ENCODE results near the gene MCM7. TPM values are rescaled to one million over a fixed set of nuclear protein-coding genes. Genes with fewer than 3 reads are reported as not detected.

Gene MCM7
- total RNA-seq, 2 experiments from 2014 or later = 54.5 to 56.0 TPM

- TF ChIP-seq, protein P1, sequence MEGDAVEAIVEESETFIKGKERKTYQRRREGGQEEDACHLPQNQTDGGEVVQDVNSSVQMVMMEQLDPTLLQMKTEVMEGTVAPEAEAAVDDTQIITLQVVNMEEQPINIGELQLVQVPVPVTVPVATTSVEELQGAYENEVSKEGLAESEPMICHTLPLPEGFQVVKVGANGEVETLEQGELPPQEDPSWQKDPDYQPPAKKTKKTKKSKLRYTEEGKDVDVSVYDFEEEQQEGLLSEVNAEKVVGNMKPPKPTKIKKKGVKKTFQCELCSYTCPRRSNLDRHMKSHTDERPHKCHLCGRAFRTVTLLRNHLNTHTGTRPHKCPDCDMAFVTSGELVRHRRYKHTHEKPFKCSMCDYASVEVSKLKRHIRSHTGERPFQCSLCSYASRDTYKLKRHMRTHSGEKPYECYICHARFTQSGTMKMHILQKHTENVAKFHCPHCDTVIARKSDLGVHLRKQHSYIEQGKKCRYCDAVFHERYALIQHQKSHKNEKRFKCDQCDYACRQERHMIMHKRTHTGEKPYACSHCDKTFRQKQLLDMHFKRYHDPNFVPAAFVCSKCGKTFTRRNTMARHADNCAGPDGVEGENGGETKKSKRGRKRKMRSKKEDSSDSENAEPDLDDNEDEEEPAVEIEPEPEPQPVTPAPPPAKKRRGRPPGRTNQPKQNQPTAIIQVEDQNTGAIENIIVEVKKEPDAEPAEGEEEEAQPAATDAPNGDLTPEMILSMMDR (IDR thresholded peaks at IDR 0.05) = no peak
- Histone ChIP-seq H3K27me3 (ENCODE audit: control insufficient read depth in 1 of 2, insufficient read depth in 2 of 2, low read length in 2 of 2) (no peaks in the 10 kb centered on the region), H3K9me3 (ENCODE audit: control insufficient read depth in 1 of 2, insufficient read depth in 1 of 2, low read length in 2 of 2) (peaks cover 6 to 9% of the 10 kb centered on the region in 2 experiments), H3K27ac (ENCODE audit: low read depth in 1 of 2, low read length in 2 of 2) (no peak overlapping the region), H3K4me1 (ENCODE audit: insufficient read depth, low read length) (peaks cover 25% of the 10 kb centered on the region), H3K36me3 (ENCODE audit: insufficient read depth, low read length) (peaks cover 67% of the 10 kb centered on the region), H3K4me3 (ENCODE audit: low read length) (no peak overlapping the region)
- no peak for DNase-seq
- Mint-ChIP-seq H3K27ac (no peak overlapping the region), H3K4me3 (peak overlapping the region; percentile 58), H3K4me1 (ENCODE audit: low read depth) (peaks cover 30% of the 10 kb centered on the region), H3K27me3 (no peaks in the 10 kb centered on the region), H3K36me3 (ENCODE audit: low read depth) (peaks cover 85% of the 10 kb centered on the region), H3K9me3 (peaks cover 5% of the 10 kb centered on the region)
- ATAC-seq (ENCODE audit: poor library complexity) = no peak
- POLR2A ChIA-PET = no interaction called here
- intact Hi-C loops (cut with DNase I, micrococcal nuclease) = no loop called here
- CTCF ChIA-PET = no interaction called here
Measured at GRCh38 chr7:100077205-100077604, 24.0 kb downstream of the MCM7 start.

DNA sequence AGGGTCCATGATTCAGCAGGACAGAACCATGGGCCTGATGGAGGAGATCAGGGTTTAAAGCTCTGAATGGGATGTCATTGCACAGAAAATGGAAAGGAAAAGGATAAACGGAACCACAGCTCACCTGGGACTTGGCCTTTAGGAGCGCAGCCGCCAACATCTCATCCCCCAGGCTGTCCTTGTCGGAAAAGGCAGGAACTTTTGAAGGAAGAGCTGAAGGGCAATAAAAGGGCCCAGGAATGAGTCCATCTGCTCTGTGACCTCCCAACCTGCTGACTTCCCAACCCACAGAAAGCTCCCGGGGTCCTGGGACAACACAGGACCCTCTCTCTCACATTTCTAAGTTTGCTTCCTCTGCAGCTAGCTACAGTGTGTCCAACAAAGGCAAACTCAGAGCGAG, 25.8 kb downstream of the MCM7 start:
- Mint-ChIP-seq H3K36me3 (ENCODE audit: low read depth) (peaks cover 88% of the 10 kb centered on the region), H3K4me1 (ENCODE audit: low read depth) (peaks cover 14% of the 10 kb centered on the region), H3K27me3 (no peaks in the 10 kb centered on the region), H3K9me3 (peaks cover 10% of the 10 kb centered on the region), H3K27ac (no peak overlapping the region), H3K4me3 (no peak overlapping the region)
- intact Hi-C loops (cut with DNase I, micrococcal nuclease) = no loop called here
- DNase-seq (no peak), ATAC-seq (ENCODE audit: poor library complexity) (no peak)
- Histone ChIP-seq H3K27ac (ENCODE audit: low read depth in 1 of 2, low read length in 2 of 2) (no peak overlapping the region), H3K9me3 (ENCODE audit: control insufficient read depth in 1 of 2, insufficient read depth in 1 of 2, low read length in 2 of 2) (peaks cover 16 to 27% of the 10 kb centered on the region in 2 experiments), H3K27me3 (ENCODE audit: control insufficient read depth in 1 of 2, insufficient read depth in 2 of 2, low read length in 2 of 2) (no peaks in the 10 kb centered on the region), H3K4me3 (ENCODE audit: low read length) (no peak overlapping the region), H3K36me3 (ENCODE audit: insufficient read depth, low read length) (peaks cover 84% of the 10 kb centered on the region), H3K4me1 (ENCODE audit: insufficient read depth, low read length) (peaks cover 13% of the 10 kb centered on the region)
- ChIA-PET POLR2A (no interaction called here), CTCF (interaction anchor here (0.8 kb wide), 1 partner anchor 54 kb away, joined by 3 read pairs; no protein-coding TSS in a partner anchor)
- TF ChIP-seq, protein P1 (IDR thresholded peaks at IDR 0.05) = no peak

DNA sequence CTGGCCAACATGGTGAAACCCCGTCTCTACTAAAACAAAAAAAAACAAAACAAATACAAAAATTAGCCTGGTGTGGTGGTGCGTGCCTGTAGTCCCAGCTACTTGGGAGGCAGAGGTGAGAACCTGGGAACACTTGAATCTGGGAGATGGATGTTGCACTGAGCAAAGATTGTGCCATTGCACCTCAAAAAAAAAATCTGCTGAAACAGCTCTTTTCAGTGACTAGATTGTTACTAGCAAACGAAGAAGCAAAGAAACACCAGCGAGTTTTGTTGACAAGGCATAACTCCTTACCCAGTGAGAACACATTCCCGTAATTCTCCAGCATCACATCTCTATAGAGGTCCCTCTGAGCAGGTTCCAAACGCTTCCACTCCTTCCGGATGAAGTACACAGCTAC, 26.4 kb downstream of the MCM7 start:
- H3K36me3 ChIP-seq (ENCODE audit: insufficient read depth, low read length) = peaks cover 90% of the 10 kb centered on the region
- no peak overlapping the region for H3K4me3 Mint-ChIP-seq
- H3K4me3 ChIP-seq (ENCODE audit: low read length) = no peak overlapping the region
- no peak overlapping the region for H3K27ac ChIP-seq (ENCODE audit: low read depth in 1 of 2, low read length in 2 of 2)
- DNase-seq (no peak), ATAC-seq (ENCODE audit: poor library complexity) (no peak)
- H3K27ac Mint-ChIP-seq = no peak overlapping the region
- no peaks in the 10 kb centered on the region for H3K27me3 Mint-ChIP-seq
- H3K36me3 Mint-ChIP-seq (ENCODE audit: low read depth) = peaks cover 90% of the 10 kb centered on the region
- ChIA-PET CTCF (no interaction called here), POLR2A (no interaction called here)
- H3K9me3 ChIP-seq (ENCODE audit: control insufficient read depth in 1 of 2, insufficient read depth in 1 of 2, low read length in 2 of 2) = peaks cover 22 to 31% of the 10 kb centered on the region in 2 experiments
- peaks cover 9% of the 10 kb centered on the region for H3K4me1 Mint-ChIP-seq (ENCODE audit: low read depth)
- TF ChIP-seq, protein P1 (IDR thresholded peaks at IDR 0.05) = no peak
- peaks cover 9% of the 10 kb centered on the region for H3K4me1 ChIP-seq (ENCODE audit: insufficient read depth, low read length)
- intact Hi-C loops (cut with DNase I, micrococcal nuclease) = no loop called here
- peaks cover 10% of the 10 kb centered on the region for H3K9me3 Mint-ChIP-seq
- no peaks in the 10 kb centered on the region for H3K27me3 ChIP-seq (ENCODE audit: control insufficient read depth in 1 of 2, insufficient read depth in 2 of 2, low read length in 2 of 2)

Data from CD4-positive, alpha-beta T cell (primary cell).